B cell (primary cell): ENCODE measurements around the gene SEC63. TPM values are rescaled to one million over a fixed set of nuclear protein-coding genes. Genes with fewer than 3 reads are reported as not detected.
"Not testable (repeated sequence)": the region's sequence is repeated elsewhere in the genome, so short reads cannot be mapped to it uniquely, and the experiment has no call there.

Experiments used
- ATAC-seq: fragments of 200-7000 bp; cut with Tn5 transposase; one replicate; pipeline ENCODE4 v1.10.0; 2021; ENCODE audit warnings: low read depth, mild to moderate bottlenecking, moderate number of reproducible peaks, moderate library complexity
- CTCF ChIA-PET: fragments of 350-600 bp; sonication (Branson Sonifier 250); formaldehyde crosslinking; loops from one replicate; lab custom pipeline; 2021; ENCODE audit warnings: antibody characterized with exemption, inconsistent platforms; lab: Charles Lee
- POLR2A ChIA-PET: fragments of 350-600 bp; sonication (Branson Sonifier 250); formaldehyde crosslinking; loops from one replicate; lab custom pipeline; 2021; ENCODE audit warnings: antibody characterized with exemption; lab: Charles Lee
- DNase-seq: peaks from one replicate; pipeline ENCODE4 v3.0.0; 2013
- H2AFZ ChIP-seq: 2 replicates; pipeline ENCODE4 v1.6.1; 2012; ENCODE audit warnings: mild to moderate bottlenecking, low read depth, low read length; ENCODE audit not compliant: insufficient read depth, poor library complexity, severe bottlenecking
- H3K27ac ChIP-seq, 2 donors: 1 replicate in 1 of 2; 2 replicates in 1 of 2; pipeline ENCODE4 v1.5.1; 2012 to 2013; ENCODE audit warnings: low read length in 2 of 2, mild to moderate bottlenecking in 2 of 2, moderate library complexity in 1 of 2
- H3K27me3 ChIP-seq, 4 experiments: fragments of 200-600 bp in 1 of 4; sonication (generic) in 1 of 4; replicated peaks in 1 of 4; 1 replicate in 2 of 4; 2 replicates in 2 of 4; pipeline versions ENCODE4 v1.6.1 to v1.7.0; 2013 to 2016; ENCODE audit warnings: low read length in 3 of 4, mild to moderate bottlenecking in 2 of 4, mixed read lengths in 1 of 4, moderate library complexity in 1 of 4; ENCODE audit not compliant: insufficient read depth in 4 of 4, control insufficient read depth in 3 of 4; ENCODE audit errors: control extremely low read depth in 1 of 4
- H3K36me3 ChIP-seq, 2 experiments: replicated peaks in 1 of 2; 1 replicate in 1 of 2; 2 replicates in 1 of 2; pipeline versions ENCODE4 v1.6.1 to v1.7.1; 2013; ENCODE audit warnings: low read length in 1 of 2; ENCODE audit not compliant: insufficient read depth in 2 of 2, control insufficient read depth in 1 of 2; ENCODE audit errors: control extremely low read depth in 1 of 2, extremely low read depth in 1 of 2
- H3K4me1 ChIP-seq, 2 donors: fragments of 200-600 bp in 1 of 2; sonication (generic) in 1 of 2; 1 replicate in 1 of 2; 2 replicates in 1 of 2; pipeline versions ENCODE4 v1.5.1 to v1.6.1; 2013 to 2017; ENCODE audit warnings: low read length in 2 of 2; ENCODE audit not compliant: control insufficient read depth in 2 of 2, insufficient read depth in 2 of 2
- H3K4me2 ChIP-seq: replicated peaks from 2 replicates; pipeline ENCODE3; 2012; ENCODE audit warnings: mild to moderate bottlenecking, low read depth, low read length; ENCODE audit not compliant: poor library complexity, severe bottlenecking
- H3K4me3 ChIP-seq, 5 experiments: fragments of 200-600 bp in 1 of 5; sonication (generic) in 1 of 5; 1 replicate in 3 of 5; 2 replicates in 2 of 5; pipeline versions ENCODE4 v1.5.1 to v1.7.0; 2011 to 2016; ENCODE audit warnings: low read length in 4 of 5, mild to moderate bottlenecking in 4 of 5, low read depth in 2 of 5, control low read depth in 1 of 5, moderate library complexity in 1 of 5; ENCODE audit not compliant: insufficient read depth in 1 of 5; ENCODE audit errors: control extremely low read depth in 1 of 5, extremely low read depth in 1 of 5
- H3K79me2 ChIP-seq: fragments of 200-600 bp; sonication (generic); one replicate; pipeline ENCODE4 v1.6.0; 2016; ENCODE audit warnings: low read length; ENCODE audit not compliant: control insufficient read depth, insufficient read depth
- H3K9ac ChIP-seq: fragments of 200-600 bp; sonication (generic); 2 replicates; pipeline ENCODE4 v1.6.1; 2017; ENCODE audit warnings: mild to moderate bottlenecking, low read length, moderate library complexity
- H3K9me3 ChIP-seq, 3 donors: one replicate each; pipeline versions ENCODE4 v1.6.1 to v1.7.1; 2013; ENCODE audit warnings: low read length in 2 of 3; ENCODE audit not compliant: control insufficient read depth in 2 of 3, insufficient read depth in 1 of 3; ENCODE audit errors: control extremely low read depth in 1 of 3
- H4K20me1 ChIP-seq: 2 replicates; pipeline ENCODE4 v1.6.0; 2012; ENCODE audit warnings: mild to moderate bottlenecking, low read length; ENCODE audit not compliant: insufficient read depth, control insufficient read depth, poor library complexity, severe bottlenecking
- H3K27ac Mint-ChIP-seq: one replicate; pipeline ENCODE4 v1.8.0; 2021; ENCODE audit warnings: mixed read lengths
- H3K27me3 Mint-ChIP-seq: one replicate; pipeline ENCODE4 v1.8.0; 2021; ENCODE audit warnings: mixed read lengths
- H3K4me1 Mint-ChIP-seq: one replicate; pipeline ENCODE4 v1.8.0; 2021; ENCODE audit warnings: mixed read lengths
- H3K4me3 Mint-ChIP-seq: one replicate; pipeline ENCODE4 v1.8.0; 2021; ENCODE audit warnings: mixed read lengths
- H3K9me3 Mint-ChIP-seq: one replicate; pipeline ENCODE4 v1.8.0; 2022; ENCODE audit warnings: mixed read lengths; ENCODE audit not compliant: insufficient read depth
- EZH2 ChIP-seq: IDR thresholded peaks from 2 replicates; pipeline ENCODE4 v1.6.1; 2012; ENCODE audit warnings: borderline replicate concordance, low read depth, mild to moderate bottlenecking, moderate library complexity, low read length; ENCODE audit not compliant: insufficient read depth, poor library complexity, severe bottlenecking
- WGBS: methylation state at CpG from one replicate; pipeline ENCODE4 v1.1.5; 2013; ENCODE audit warnings: missing lambda C conversion rate; ENCODE audit not compliant: insufficient coverage; 5-methylcytosine and 5-hydroxymethylcytosine counted together
- intact Hi-C: fragments of 100-400 bp; cut with micrococcal nuclease; formaldehyde crosslinking; loops from one replicate; pipeline ENCODE4 v1.10.0; 2022
- polyA plus RNA-seq: library from polyadenylated mRNA; depleted of rRNA; stranded (reverse); fragments of >200 nt; gene quantifications from 2 replicates; pipeline ENCODE4 v1.2.3, GENCODE V29; 2012
- total RNA-seq, 2 donors: library from RNA; stranded (reverse); fragments of 120-200 nt in 1 of 2; gene quantifications; 1 replicate in 1 of 2; 2 replicates in 1 of 2; pipeline versions ENCODE4 v1.2.3 to v1.2.4, GENCODE V29; 2013 to 2022
- TF ChIP-seq, protein P1 (sequence below): fragments of 200-600 bp; IDR thresholded peaks from one replicate; pipeline ENCODE4 v1.8.0; 2022; ENCODE audit warnings: antibody characterized with exemption, mild to moderate bottlenecking

The SEC63 gene
- total and polyA plus RNA-seq, 2 donors (not counting 1 experiment from before 2014, with no cell fraction given) = 12.5 to 79.5 TPM

DNA sequence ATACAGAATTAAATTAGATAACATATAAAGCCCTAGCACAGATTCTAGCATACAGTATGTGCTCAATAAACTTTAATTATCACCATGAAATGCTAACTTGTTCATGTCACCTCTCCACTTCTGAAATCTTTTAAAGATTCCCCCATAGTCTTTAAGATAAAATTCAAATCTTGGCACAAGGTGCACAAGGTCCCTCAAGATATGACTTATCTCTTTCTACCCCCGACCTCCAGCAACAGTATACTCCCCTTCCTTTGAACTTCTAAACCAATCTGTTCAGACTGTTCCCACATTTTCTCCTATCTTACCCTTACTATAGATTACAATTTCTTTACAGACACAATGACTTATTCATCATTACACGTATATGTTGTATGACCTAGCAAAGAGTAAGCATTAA is 29.0 kb downstream of the SEC63 start:
- POLR2A ChIA-PET = no interaction called here
- H3K9me3 Mint-ChIP-seq = no peaks in the 10 kb centered on the region
- H3K27ac Mint-ChIP-seq = no peak overlapping the region
- 80% methylated on average over 1 of the region's 2 CpGs for WGBS
- Histone ChIP-seq H3K4me2 (no peak overlapping the region), H3K27ac (no peak overlapping the region), H3K4me1 (no peaks in the 10 kb centered on the region), H3K27me3 (no peaks in the 10 kb centered on the region), H4K20me1 (peaks cover 25% of the 10 kb centered on the region), H3K9me3 (peaks cover 0 to 4% (median 0%) of the 10 kb centered on the region in 3 donors), H3K4me3 (no peak overlapping the region), H3K9ac (no peak overlapping the region), H3K79me2 (peaks cover 45% of the 10 kb centered on the region), H2AFZ (no peak overlapping the region), H3K36me3 (peaks cover 5 to 13% of the 10 kb centered on the region in 2 experiments)
- intact Hi-C loops = no loop called here
- no peak overlapping the region for H3K4me3 Mint-ChIP-seq
- CTCF ChIA-PET = no interaction called here
- TF ChIP-seq EZH2 = no peak
- TF ChIP-seq, protein P1, sequence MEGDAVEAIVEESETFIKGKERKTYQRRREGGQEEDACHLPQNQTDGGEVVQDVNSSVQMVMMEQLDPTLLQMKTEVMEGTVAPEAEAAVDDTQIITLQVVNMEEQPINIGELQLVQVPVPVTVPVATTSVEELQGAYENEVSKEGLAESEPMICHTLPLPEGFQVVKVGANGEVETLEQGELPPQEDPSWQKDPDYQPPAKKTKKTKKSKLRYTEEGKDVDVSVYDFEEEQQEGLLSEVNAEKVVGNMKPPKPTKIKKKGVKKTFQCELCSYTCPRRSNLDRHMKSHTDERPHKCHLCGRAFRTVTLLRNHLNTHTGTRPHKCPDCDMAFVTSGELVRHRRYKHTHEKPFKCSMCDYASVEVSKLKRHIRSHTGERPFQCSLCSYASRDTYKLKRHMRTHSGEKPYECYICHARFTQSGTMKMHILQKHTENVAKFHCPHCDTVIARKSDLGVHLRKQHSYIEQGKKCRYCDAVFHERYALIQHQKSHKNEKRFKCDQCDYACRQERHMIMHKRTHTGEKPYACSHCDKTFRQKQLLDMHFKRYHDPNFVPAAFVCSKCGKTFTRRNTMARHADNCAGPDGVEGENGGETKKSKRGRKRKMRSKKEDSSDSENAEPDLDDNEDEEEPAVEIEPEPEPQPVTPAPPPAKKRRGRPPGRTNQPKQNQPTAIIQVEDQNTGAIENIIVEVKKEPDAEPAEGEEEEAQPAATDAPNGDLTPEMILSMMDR = no peak
- no peak for DNase-seq
- no peaks in the 10 kb centered on the region for H3K27me3 Mint-ChIP-seq
- no peak for ATAC-seq
- H3K4me1 Mint-ChIP-seq = peaks cover 9% of the 10 kb centered on the region

GRCh38 chr6:107926697-107927544 is 31.1 kb downstream of the SEC63 start:
- intact Hi-C loops, POLR2A ChIA-PET: not testable (repeated sequence)
- WGBS = 100% methylated on average over 1 of the region's 10 CpGs

More at GRCh38 chr6:107926697-107927544, 31.1 kb downstream of the SEC63 start:
- ATAC-seq, H3K4me3 Mint-ChIP-seq, CTCF ChIA-PET, H3K4me1 ChIP-seq, H3K4me2 ChIP-seq, H3K27me3 Mint-ChIP-seq, H3K27ac Mint-ChIP-seq, H3K9me3 Mint-ChIP-seq, H2AFZ ChIP-seq, H3K27ac ChIP-seq, H3K9ac ChIP-seq, DNase-seq, H3K27me3 ChIP-seq, H3K4me3 ChIP-seq: not testable (repeated sequence)
- peaks cover 36% of the 10 kb centered on the region for H3K79me2 ChIP-seq
- peaks cover 12% of the 10 kb centered on the region for H3K4me1 Mint-ChIP-seq
- peaks cover 6 to 22% of the 10 kb centered on the region in 2 experiments for H3K36me3 ChIP-seq
- peaks cover 0 to 11% (median 0%) of the 10 kb centered on the region in 3 donors for H3K9me3 ChIP-seq
- H4K20me1 ChIP-seq = peaks cover 15% of the 10 kb centered on the region
